ENCODE measurements around the gene EEF1AKMT4.

Gene EEF1AKMT4

GRCh38 chr3:184236033-184236410 is 13.4 kb upstream of the EEF1AKMT4 start:
- DNase-seq, result no peak

DNA sequence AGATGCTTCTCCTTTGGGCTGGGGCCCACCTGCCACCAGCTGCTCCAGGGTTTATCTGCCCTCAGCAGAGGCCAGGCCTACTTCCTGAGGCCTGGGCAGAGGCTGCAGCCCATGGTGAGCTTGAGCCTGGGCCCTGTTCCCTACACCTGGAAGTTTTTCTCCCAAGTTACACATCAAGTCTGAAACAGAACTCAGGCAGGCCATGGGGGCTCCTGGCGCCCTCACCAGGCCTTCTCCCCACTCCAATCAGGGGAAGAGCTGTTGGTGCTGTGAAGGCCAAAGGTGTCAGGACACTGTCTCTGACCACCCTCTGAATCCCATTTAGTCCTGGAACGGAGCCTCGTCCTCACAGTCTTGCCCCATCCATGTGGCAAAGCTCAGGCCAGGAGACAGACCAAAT is 12.8 kb upstream of the EEF1AKMT4 start:
- no peak for DNase-seq

- DNase-seq, result no peak
These were observed 12.3 kb upstream of the EEF1AKMT4 start for GRCh38 chr3:184237211-184237610.

DNA sequence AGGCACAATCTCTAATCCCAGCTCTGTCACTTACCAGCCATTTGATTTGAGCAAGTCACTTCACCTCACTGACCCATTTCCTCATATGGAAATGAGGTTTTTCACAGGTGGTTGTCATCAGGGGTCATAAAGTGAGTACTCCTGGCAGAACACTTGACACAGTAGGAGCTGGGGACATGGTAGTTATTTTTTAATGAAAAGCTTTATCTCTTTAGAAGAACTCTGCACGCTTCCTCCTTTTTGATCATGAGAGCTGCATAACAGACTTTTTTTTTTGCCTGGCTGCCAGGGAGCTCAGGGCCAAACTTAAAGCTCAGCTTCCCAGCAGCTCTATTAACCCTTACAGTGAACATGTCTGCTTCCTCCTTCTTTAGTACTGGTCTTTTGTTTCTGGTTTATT is 11.7 kb upstream of the EEF1AKMT4 start:
- DNase-seq, result no peak

GRCh38 chr3:184238246-184238818 is 11.1 kb upstream of the EEF1AKMT4 start:
- no peak for DNase-seq

DNA sequence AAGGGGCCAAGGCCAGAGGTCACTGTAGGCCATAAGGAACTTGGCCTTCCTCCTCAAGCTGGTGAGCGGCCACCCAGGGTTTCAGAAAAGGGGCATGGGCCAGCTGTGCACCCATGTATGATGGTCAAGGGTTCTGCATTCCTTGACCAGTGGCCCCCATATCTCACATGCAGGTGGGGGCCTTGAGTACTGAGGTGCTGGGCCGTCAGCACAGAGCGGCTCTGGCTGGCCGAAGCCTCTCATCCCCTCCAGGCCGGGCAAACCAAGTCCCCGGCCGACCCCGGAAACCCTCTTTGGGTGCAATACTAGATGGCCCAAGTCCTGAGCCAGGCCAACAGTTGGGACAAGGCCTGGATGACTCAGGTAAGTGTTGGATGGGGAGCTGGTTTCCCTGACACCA is 10.3 kb upstream of the EEF1AKMT4 start:
- DNase-seq, result no peak

DNA sequence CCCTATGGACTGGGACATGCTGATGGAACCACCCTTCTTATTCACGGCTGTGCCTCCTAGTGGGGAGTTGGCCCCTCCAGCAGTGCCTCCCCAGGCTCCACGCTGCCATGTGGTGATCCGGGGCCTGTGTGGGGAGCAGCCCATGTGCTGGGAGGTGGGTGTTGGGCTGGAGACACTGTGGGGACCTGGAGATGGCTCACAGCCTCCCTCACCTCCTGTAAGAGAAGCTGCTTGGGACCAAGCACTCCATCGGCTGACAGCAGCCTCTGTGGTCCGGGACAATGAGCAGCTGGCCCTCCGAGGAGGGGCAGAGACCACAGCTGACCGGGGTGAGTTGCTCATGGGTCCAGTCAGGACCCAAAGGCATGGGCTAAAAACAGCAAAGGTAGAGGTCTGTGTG is 9.8 kb upstream of the EEF1AKMT4 start:
- DNase-seq, result no peak

GRCh38 chr3:184240384-184241140 is 8.9 kb upstream of the EEF1AKMT4 start:
- no peak for DNase-seq

GRCh38 chr3:184241141-184241446 is 8.4 kb upstream of the EEF1AKMT4 start:
- no peak for DNase-seq

- DNase-seq, result no peak
These were observed 7.8 kb upstream of the EEF1AKMT4 start for GRCh38 chr3:184241447-184242296.

- DNase-seq, result no peak
These were observed 7.2 kb upstream of the EEF1AKMT4 start for GRCh38 chr3:184242297-184242685.

DNA sequence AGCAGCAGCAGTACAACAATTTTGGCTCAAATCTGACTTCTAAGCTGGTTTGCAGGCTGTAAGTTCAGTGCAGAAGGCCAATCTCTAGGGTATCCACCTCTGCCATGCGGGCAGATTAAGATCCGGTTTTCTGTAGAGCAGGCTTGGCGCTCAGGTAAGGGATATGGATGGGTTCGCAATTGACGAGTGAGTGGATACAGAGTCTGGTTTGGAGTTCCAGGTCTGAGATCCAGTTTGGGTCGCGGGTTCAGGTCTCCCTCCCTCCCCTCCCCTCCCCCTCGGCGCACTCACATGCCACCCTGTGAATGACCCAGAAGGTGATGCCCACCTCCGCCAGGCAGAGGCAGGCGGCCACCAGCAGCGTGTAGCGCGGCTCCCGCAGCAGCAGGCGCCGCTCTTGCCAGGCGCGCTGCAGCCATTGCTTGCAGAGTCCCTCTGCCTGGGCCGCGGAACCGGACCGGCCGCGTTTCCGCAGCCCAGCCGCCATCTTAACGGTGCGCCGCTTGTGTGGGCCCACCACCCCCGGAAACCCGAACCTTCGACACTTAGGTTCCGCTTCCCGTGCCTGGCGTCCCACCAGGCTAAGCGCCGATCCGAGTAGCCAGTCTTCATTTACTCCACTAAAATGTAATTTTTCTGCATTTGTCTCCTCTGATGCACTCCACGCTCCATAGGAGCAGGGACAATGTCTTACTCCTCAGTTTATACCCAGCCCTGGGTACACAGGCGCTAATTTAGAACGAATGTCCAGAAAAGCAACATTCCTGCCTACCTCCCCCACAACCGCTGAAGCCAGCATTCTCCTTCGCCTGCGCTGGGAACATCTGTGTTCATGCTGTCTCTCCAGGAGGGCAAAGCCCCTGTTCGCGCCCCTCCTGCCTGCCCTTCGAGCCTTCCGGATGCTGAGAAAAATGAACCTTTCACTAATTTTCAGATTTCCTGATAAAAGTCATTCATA is 739 bp upstream of the EEF1AKMT4 start, which contains the start of gene ALG3:
Gene ALG3 (minus strand): TSS at position 509 of the 958 bp plus-strand sequence. CDS start 22 bp downstream, at position 487.
- peak; percentile 78 to 96 for DNase-seq

GRCh38 chr3:184250167-184250828 is 826 bp downstream of the EEF1AKMT4 start:
- peak; percentile 84 to 99 for DNase-seq

DNA sequence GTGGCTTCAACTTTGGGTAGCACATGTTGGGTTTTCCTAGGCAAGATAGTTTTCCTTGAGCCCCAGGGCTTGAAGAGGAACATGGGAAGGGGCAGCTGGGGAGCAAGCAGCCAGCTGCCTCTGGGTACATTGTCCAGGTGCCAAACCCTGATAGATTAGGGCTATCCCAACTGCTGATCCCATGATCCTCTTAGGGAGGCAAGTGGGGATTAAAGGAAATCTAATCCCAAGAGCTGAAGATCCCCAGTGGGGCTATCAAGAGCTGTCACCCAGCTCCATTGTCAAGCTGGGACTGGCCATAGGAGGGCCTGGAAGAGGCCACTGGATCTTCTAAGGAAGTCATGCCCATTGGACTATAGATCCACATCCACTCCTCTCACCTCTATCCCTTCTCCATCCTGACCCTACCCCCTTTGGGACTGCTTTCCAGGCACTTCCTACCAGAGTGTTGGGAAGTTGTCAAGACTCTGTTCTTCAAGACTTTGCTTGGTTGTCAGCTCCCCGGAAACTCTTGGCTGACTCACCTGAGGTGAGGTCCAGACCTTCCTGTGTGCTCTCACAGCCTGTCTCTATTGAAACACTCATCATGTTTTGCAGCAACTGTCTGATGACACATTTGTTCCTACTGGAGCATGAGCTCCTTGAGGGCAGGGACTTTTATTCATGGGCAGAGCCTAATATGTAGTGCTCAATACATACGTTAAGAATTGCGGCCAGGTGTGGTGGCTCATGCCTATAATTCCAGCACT is 6.0 kb downstream of the EEF1AKMT4 start:
- no peak for DNase-seq

- DNase-seq, result no peak
These were observed 7.8 kb downstream of the EEF1AKMT4 start for GRCh38 chr3:184257083-184257915.

DNA sequence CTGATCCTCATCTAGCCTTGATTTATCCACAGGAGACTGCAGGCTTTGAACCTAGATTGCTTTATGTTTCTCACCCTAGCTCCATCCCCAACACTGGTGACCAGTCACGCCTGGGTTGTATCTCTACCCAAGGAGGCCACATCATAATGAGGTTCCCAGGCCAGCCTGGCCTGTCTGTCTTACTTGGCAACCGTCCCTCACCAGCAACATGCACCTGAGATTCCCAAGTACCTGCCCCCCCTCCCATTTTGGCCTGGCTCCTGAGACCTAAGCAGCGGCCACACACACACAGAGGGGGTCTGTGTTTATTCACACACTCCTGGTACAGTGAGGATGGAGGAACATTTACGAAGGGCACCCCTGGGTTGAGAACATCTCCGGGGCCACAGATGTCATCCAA is 9.5 kb downstream of the EEF1AKMT4 start:
- no peak for DNase-seq

DNA sequence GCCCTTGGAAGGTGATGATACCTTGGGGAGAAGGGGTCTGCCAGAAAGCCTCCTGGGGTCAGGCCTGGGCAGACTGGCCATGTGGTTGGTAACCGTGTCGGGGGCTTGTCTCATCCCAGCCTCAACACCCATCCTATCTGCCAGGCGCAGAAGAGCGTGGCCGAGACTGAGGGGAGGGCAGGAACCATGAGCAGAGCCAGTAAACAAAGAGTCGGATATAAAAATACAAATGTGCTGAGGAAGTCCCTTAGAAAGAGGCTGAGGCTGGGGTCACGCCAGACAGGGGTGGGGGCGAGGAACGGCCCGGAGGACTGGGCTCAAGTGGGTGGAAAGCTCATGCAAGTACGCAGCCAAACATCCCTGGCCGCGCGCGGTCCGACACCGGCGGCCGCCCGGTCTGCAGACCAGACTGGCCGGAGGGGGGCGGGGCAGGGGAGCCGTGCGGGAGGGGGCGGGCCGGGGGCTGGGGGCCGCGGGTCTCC is 10.0 kb downstream of the EEF1AKMT4 start:
- DNase-seq, result no peak

- peak in 1 of 2 donors; percentile 10 for DNase-seq
These were observed 10.6 kb downstream of the EEF1AKMT4 start for GRCh38 chr3:184259878-184260723.

GRCh38 chr3:184260724-184261269 is 11.3 kb downstream of the EEF1AKMT4 start:
- DNase-seq, result no peak

All from inflammatory macrophage treated with lipopolysaccharide for 1 hour (primary cell).